Parathyroid adenoma (tissue), 2 donors: ENCODE data around the gene LSM3.

Source experiments
- H2AFZ ChIP-seq: fragments of 300-600 bp; sonication (generic); one replicate; pipeline ENCODE4 v1.7.0; 2017; ENCODE audit warnings: antibody characterized with exemption, mild to moderate bottlenecking
- H3K27ac ChIP-seq: fragments of 300-600 bp; sonication (generic); one replicate; pipeline ENCODE4 v1.7.0; 2017
- H3K27me3 ChIP-seq: fragments of 300-600 bp; sonication (generic); one replicate; pipeline ENCODE4 v1.7.0; 2017; ENCODE audit warnings: low read length; ENCODE audit not compliant: control insufficient read depth, insufficient read depth
- H3K36me3 ChIP-seq: fragments of 300-600 bp; sonication (generic); one replicate; pipeline ENCODE4 v1.7.0; 2017; ENCODE audit warnings: low read length; ENCODE audit not compliant: control insufficient read depth, insufficient read depth
- H3K4me1 ChIP-seq: fragments of 300-600 bp; sonication (generic); one replicate; pipeline ENCODE4 v1.7.0; 2017; ENCODE audit warnings: control low read depth
- H3K4me2 ChIP-seq: fragments of 300-600 bp; sonication (generic); one replicate; pipeline ENCODE4 v1.7.0; 2017; ENCODE audit warnings: low read length
- H3K4me3 ChIP-seq: fragments of 300-600 bp; sonication (generic); one replicate; pipeline ENCODE4 v1.7.0; 2017; ENCODE audit warnings: low read depth, low read length
- H3K79me2 ChIP-seq: fragments of 300-600 bp; sonication (generic); one replicate; pipeline ENCODE4 v1.7.0; 2017; ENCODE audit warnings: control low read depth
- H3K9ac ChIP-seq: fragments of 300-600 bp; sonication (generic); one replicate; pipeline ENCODE4 v1.7.0; 2017; ENCODE audit warnings: mild to moderate bottlenecking
- H3K9me3 ChIP-seq: fragments of 300-600 bp; sonication (generic); one replicate; pipeline ENCODE4 v1.7.0; 2017; ENCODE audit warnings: low read length; ENCODE audit not compliant: control insufficient read depth
- TF ChIP-seq, protein P1 (sequence below): fragments of 300-600 bp; sonication (generic); IDR thresholded peaks from one replicate; pipeline ENCODE4 v1.7.0; 2017; ENCODE audit warnings: antibody characterized with exemption, mild to moderate bottlenecking
- donor health status: primary hyperparathyroidism.

LSM3 gene

GRCh38 chr3:14204515-14205284 lies 26.1 kb downstream of the LSM3 start:
- Histone ChIP-seq H2AFZ (peak overlapping the region; percentile 53), H3K27me3 (no peaks in the 10 kb centered on the region), H3K27ac (peak overlapping the region; percentile 27), H3K79me2 (no peaks in the 10 kb centered on the region), H3K9me3 (no peaks in the 10 kb centered on the region), H3K4me1 (peaks cover 6% of the 10 kb centered on the region), H3K4me2 (peak overlapping the region; percentile 42), H3K36me3 (no peaks in the 10 kb centered on the region), H3K4me3 (no peak overlapping the region), H3K9ac (no peak overlapping the region)
- TF ChIP-seq, protein P1, sequence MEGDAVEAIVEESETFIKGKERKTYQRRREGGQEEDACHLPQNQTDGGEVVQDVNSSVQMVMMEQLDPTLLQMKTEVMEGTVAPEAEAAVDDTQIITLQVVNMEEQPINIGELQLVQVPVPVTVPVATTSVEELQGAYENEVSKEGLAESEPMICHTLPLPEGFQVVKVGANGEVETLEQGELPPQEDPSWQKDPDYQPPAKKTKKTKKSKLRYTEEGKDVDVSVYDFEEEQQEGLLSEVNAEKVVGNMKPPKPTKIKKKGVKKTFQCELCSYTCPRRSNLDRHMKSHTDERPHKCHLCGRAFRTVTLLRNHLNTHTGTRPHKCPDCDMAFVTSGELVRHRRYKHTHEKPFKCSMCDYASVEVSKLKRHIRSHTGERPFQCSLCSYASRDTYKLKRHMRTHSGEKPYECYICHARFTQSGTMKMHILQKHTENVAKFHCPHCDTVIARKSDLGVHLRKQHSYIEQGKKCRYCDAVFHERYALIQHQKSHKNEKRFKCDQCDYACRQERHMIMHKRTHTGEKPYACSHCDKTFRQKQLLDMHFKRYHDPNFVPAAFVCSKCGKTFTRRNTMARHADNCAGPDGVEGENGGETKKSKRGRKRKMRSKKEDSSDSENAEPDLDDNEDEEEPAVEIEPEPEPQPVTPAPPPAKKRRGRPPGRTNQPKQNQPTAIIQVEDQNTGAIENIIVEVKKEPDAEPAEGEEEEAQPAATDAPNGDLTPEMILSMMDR = no peak

- H3K9ac ChIP-seq = no peak overlapping the region
- H2AFZ ChIP-seq = no peak overlapping the region
- TF ChIP-seq, protein P1 = no peak
- H3K79me2 ChIP-seq = no peaks in the 10 kb centered on the region
- no peak overlapping the region for H3K27ac ChIP-seq
- no peak overlapping the region for H3K4me3 ChIP-seq
- no peak overlapping the region for H3K4me2 ChIP-seq
- peaks cover 6% of the 10 kb centered on the region for H3K4me1 ChIP-seq
- H3K36me3 ChIP-seq = no peaks in the 10 kb centered on the region
- no peaks in the 10 kb centered on the region for H3K27me3 ChIP-seq
- H3K9me3 ChIP-seq = no peaks in the 10 kb centered on the region
These were observed 28.0 kb downstream of the LSM3 start for GRCh38 chr3:14206548-14207177.

GRCh38 chr3:14208168-14208567 lies 29.6 kb downstream of the LSM3 start:
- Histone ChIP-seq H3K4me3 (no peak overlapping the region), H3K27me3 (no peaks in the 10 kb centered on the region), H2AFZ (no peak overlapping the region), H3K36me3 (no peaks in the 10 kb centered on the region), H3K9me3 (no peaks in the 10 kb centered on the region), H3K4me2 (no peak overlapping the region), H3K79me2 (no peaks in the 10 kb centered on the region), H3K9ac (no peak overlapping the region), H3K27ac (no peak overlapping the region), H3K4me1 (peaks cover 6% of the 10 kb centered on the region)
- TF ChIP-seq, protein P1 = no peak

- Histone ChIP-seq H3K4me3 (no peak overlapping the region), H3K9me3 (no peaks in the 10 kb centered on the region), H3K27me3 (no peaks in the 10 kb centered on the region), H3K27ac (no peak overlapping the region), H3K4me1 (peaks cover 6% of the 10 kb centered on the region), H3K36me3 (no peaks in the 10 kb centered on the region), H3K4me2 (no peak overlapping the region), H3K79me2 (no peaks in the 10 kb centered on the region), H3K9ac (no peak overlapping the region), H2AFZ (no peak overlapping the region)
- TF ChIP-seq, protein P1 = no peak
These were observed 30.4 kb downstream of the LSM3 start for GRCh38 chr3:14208977-14209394.
